Measurements from ENCODE around the gene LILRB1. TPM values are rescaled to one million over a fixed set of nuclear protein-coding genes. Genes with fewer than 3 reads are reported as not detected.

Gene LILRB1
- total RNA-seq, 1 donor from 2014 or later = not detected

DNA sequence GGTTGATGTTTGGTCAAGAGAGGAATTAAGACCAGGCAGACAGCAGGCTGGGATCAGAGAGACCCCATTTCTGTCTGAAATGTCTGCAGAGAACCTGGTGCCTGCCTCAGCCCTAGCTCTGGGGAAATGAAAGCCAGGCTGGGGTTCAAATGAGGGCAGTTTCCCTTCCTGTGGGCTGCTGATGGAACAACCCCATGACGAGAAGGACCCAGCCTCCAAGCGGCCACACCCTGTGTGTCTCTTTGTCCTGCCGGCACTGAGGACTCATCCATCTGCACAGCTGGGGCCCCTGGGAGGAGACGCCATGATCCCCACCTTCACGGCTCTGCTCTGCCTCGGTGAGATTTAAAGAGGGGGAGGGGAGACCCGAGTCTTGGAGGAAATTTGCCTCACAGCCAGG is 32.4 kb downstream of the LILRB1 start, which contains the start of gene LILRB4:
Gene LILRB4, plus strand, starts transcription at position 256 of the 400 bp plus-strand sequence. Its CDS starts 49 bp downstream, at position 305.
- peaks cover 31% of the 10 kb centered on the region for H3K9me3 Mint-ChIP-seq (ENCODE audit: low read depth)
- no peaks in the 10 kb centered on the region for H3K27me3 Mint-ChIP-seq (ENCODE audit: low read depth)

DNA sequence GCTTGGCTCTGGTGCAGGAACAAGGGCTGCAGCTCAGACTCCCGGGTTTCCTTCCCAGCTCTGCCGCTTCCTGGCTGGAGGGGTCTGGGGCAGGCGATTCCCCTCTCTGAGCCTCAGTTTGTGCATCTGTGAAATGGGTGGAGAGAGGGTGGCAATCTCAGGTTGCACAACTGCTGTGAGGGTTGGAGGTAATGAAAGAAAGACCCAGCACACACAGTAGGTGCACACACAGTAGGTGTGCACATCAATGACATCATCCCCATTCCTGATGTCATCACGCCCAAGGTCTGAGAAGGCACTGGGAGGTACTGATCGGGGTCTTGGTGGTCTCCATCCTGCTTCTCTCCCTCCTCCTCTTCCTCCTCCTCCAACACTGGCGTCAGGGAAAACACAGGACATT is 35.2 kb downstream of the LILRB1 start:
- H3K27ac Mint-ChIP-seq (ENCODE audit: unreplicated experiment) = no peak overlapping the region
- no peak overlapping the region for H3K4me3 Mint-ChIP-seq (ENCODE audit: unreplicated experiment)

More for the DNA sequence above, 32.4 kb downstream of the LILRB1 start, which contains the start of gene LILRB4:
- TF ChIP-seq, protein P1, sequence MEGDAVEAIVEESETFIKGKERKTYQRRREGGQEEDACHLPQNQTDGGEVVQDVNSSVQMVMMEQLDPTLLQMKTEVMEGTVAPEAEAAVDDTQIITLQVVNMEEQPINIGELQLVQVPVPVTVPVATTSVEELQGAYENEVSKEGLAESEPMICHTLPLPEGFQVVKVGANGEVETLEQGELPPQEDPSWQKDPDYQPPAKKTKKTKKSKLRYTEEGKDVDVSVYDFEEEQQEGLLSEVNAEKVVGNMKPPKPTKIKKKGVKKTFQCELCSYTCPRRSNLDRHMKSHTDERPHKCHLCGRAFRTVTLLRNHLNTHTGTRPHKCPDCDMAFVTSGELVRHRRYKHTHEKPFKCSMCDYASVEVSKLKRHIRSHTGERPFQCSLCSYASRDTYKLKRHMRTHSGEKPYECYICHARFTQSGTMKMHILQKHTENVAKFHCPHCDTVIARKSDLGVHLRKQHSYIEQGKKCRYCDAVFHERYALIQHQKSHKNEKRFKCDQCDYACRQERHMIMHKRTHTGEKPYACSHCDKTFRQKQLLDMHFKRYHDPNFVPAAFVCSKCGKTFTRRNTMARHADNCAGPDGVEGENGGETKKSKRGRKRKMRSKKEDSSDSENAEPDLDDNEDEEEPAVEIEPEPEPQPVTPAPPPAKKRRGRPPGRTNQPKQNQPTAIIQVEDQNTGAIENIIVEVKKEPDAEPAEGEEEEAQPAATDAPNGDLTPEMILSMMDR (IDR thresholded peaks at IDR 0.05) = no peak
- Mint-ChIP-seq H3K27ac (ENCODE audit: unreplicated experiment) (no peak within 1 kb of the TSS), H3K4me3 (ENCODE audit: unreplicated experiment) (no peak within 1 kb of the TSS), H3K4me1 (ENCODE audit: low read depth) (no peaks in the 10 kb centered on the region), H3K36me3 (ENCODE audit: low read depth) (no peaks in the 10 kb centered on the region)
- DNase-seq (ENCODE audit: low spot score) = no peak

DNA sequence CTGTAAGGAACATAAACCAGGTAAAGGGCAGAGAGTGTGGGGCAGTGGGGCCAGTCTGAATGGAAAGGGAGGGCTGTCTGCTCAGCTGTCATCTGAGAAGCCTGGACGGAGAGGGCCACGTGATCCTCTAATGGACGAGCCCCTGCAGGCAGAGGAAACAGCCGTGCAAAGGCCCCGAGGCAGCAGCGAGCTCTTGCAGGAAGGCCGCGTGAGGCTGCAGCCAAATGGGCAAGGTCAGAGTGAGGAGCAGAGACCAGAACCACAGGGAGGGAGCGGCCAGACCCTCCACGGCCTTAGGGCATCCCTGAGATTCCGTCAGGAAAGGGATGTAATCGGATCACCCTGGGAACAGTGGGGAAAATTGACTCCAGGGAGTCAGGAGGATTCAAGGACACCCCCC is 36.9 kb downstream of the LILRB1 start:
- Mint-ChIP-seq H3K36me3 (ENCODE audit: low read depth) (peaks cover 2% of the 10 kb centered on the region), H3K4me1 (ENCODE audit: low read depth) (no peaks in the 10 kb centered on the region), H3K27ac (ENCODE audit: unreplicated experiment) (no peak overlapping the region), H3K27me3 (ENCODE audit: low read depth) (no peaks in the 10 kb centered on the region), H3K9me3 (ENCODE audit: low read depth) (peaks cover 31% of the 10 kb centered on the region), H3K4me3 (ENCODE audit: unreplicated experiment) (no peak overlapping the region)
- DNase-seq (ENCODE audit: low spot score) = no peak
- TF ChIP-seq, protein P1 (IDR thresholded peaks at IDR 0.05) = no peak

More for the DNA sequence above, 35.2 kb downstream of the LILRB1 start:
- Mint-ChIP-seq H3K36me3 (ENCODE audit: low read depth) (peaks cover 2% of the 10 kb centered on the region), H3K27me3 (ENCODE audit: low read depth) (no peaks in the 10 kb centered on the region), H3K4me1 (ENCODE audit: low read depth) (no peaks in the 10 kb centered on the region), H3K9me3 (ENCODE audit: low read depth) (peaks cover 37% of the 10 kb centered on the region)
- no peak for DNase-seq (ENCODE audit: low spot score)
- TF ChIP-seq, protein P1 (IDR thresholded peaks at IDR 0.05) = no peak

DNA sequence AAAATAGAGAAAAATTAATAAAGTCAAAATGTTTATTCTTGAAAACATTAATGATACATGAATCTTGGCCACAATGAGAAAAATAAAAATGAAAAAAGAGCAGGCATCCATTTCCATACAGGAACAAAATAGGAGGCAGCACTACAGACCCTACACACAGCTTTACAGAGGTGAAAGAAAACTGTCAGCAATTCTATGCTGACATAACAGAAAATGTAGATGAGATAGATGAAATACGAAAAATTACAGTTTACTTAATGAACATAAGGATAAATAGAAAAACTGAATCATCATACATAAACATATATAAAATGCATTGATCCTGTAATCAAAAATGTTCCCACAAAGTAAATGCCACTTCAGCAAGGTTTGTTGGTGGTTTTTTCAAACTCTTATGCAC is 38.1 kb downstream of the LILRB1 start:
- no peak for DNase-seq (ENCODE audit: low spot score)
- Mint-ChIP-seq H3K9me3 (ENCODE audit: low read depth) (peaks cover 29% of the 10 kb centered on the region), H3K4me3 (ENCODE audit: unreplicated experiment) (no peak overlapping the region), H3K27ac (ENCODE audit: unreplicated experiment) (no peak overlapping the region), H3K27me3 (ENCODE audit: low read depth) (no peaks in the 10 kb centered on the region), H3K4me1 (ENCODE audit: low read depth) (no peaks in the 10 kb centered on the region), H3K36me3 (ENCODE audit: low read depth) (peaks cover 2% of the 10 kb centered on the region)
- TF ChIP-seq, protein P1 (IDR thresholded peaks at IDR 0.05) = no peak

DNA sequence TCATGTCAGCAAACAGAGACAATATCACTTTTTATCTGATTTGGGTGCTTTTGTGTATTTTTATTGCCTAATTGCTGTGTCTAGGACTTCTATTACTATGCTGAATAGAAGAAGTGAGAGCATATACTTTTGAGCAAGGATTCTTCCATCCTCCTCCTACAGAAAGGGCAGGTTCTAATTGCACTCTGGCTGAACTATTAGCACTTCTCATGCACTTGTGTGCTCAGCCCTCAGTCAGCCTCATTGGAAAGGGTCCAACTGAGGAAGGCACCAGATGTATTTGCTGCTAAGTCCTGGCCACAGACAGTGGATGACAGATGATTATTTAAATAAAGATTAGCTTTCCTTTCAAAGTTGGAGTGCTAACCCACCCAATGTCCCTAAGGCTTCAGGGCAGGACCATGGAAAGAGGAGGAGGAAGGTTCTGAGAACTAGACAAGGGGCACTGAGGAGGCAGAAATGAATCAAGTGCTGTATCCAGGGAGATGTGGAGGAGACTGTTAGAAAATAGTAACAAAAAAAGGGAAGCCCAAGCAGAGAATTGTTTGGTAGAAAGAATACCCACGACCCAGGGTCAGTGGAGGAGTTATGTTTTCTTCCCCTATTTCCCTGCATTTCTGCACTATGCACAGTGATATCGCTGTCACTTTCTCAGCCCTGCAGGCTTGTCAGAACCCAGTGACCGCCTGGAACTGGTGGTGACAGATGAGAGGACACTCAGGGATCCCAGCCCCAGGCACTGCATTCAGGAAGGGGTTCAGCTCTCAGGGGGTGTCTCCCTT is 40.5 kb downstream of the LILRB1 start:
- TF ChIP-seq, protein P1 (IDR thresholded peaks at IDR 0.05) = no peak
- Mint-ChIP-seq H3K4me3 (ENCODE audit: unreplicated experiment) (no peak overlapping the region), H3K9me3 (ENCODE audit: low read depth) (peaks cover 27% of the 10 kb centered on the region), H3K36me3 (ENCODE audit: low read depth) (peaks cover 2% of the 10 kb centered on the region), H3K27ac (ENCODE audit: unreplicated experiment) (no peak overlapping the region), H3K4me1 (ENCODE audit: low read depth) (no peaks in the 10 kb centered on the region), H3K27me3 (ENCODE audit: low read depth) (no peaks in the 10 kb centered on the region)
- DNase-seq (ENCODE audit: low spot score) = no peak
